Muscle of arm (tissue), 12 donors: ENCODE results near the gene SLC22A5. TPM values are rescaled to one million over a fixed set of nuclear protein-coding genes. Genes with fewer than 3 reads are reported as not detected.
A peak's percentile ranks its signal among the peaks of the same experiment; 100 is the strongest.
"Not testable (repeated sequence)": the region's sequence is repeated elsewhere in the genome, so short reads cannot be mapped to it uniquely, and the experiment has no call there.

Experiments used
- DNase-seq: peaks from one replicate; pipeline ENCODE4 v3.0.0-alpha.2; 2013
- polyA plus RNA-seq, 12 donors: library from polyadenylated mRNA; unstranded; fragments of 120-200 nt; gene quantifications; one replicate each; pipeline ENCODE4 v1.2.1, GENCODE V29; 2013; ENCODE audit not compliant: insufficient read length in 12 of 12

The SLC22A5 gene
- polyA plus RNA-seq, 12 donors: 6.0 to 14.0 (median 8.8) TPM; not detected in 1

- no peak for DNase-seq
Measured at GRCh38 chr5:132425975-132426524, 56.5 kb downstream of the SLC22A5 start.

- DNase-seq: no peak
Measured at GRCh38 chr5:132426525-132427138, 57.1 kb downstream of the SLC22A5 start.

- no peak for DNase-seq
Measured at GRCh38 chr5:132427281-132428146, 58.0 kb downstream of the SLC22A5 start.

- DNase-seq: no peak
Measured at GRCh38 chr5:132428147-132428482, 58.6 kb downstream of the SLC22A5 start.

GRCh38 chr5:132428484-132429462 is 59.3 kb downstream of the SLC22A5 start:
- DNase-seq: no peak

- no peak for DNase-seq
Measured at GRCh38 chr5:132429463-132430440, 60.2 kb downstream of the SLC22A5 start.

- DNase-seq: no peak
Measured at GRCh38 chr5:132430746-132431145, 61.2 kb downstream of the SLC22A5 start.

GRCh38 chr5:132431632-132432031 is 62.1 kb downstream of the SLC22A5 start:
- DNase-seq: no peak

- DNase-seq: no peak
Measured at GRCh38 chr5:132433141-132433540, 63.6 kb downstream of the SLC22A5 start.

- DNase-seq: no peak
Measured at GRCh38 chr5:132434416-132435286, 65.1 kb downstream of the SLC22A5 start.

- DNase-seq: no peak
Measured at GRCh38 chr5:132435447-132435846, 65.9 kb downstream of the SLC22A5 start.

- DNase-seq: no peak
Measured at GRCh38 chr5:132435886-132436285, 66.4 kb downstream of the SLC22A5 start.

- DNase-seq: no peak
Measured at GRCh38 chr5:132436936-132437335, 67.4 kb downstream of the SLC22A5 start.

- DNase-seq: peak; percentile 78
Measured at GRCh38 chr5:132437604-132438266, 68.2 kb downstream of the SLC22A5 start.

GRCh38 chr5:132438267-132438645 is 68.7 kb downstream of the SLC22A5 start:
- not testable (repeated sequence) for DNase-seq

- no peak for DNase-seq
Measured at GRCh38 chr5:132438917-132439316, 69.4 kb downstream of the SLC22A5 start.

- peak; percentile 94 for DNase-seq
Measured at GRCh38 chr5:132439521-132440089, 70.1 kb downstream of the SLC22A5 start.

GRCh38 chr5:132444061-132444460 is 74.6 kb downstream of the SLC22A5 start:
- DNase-seq: no peak
